H9 (cell line): ENCODE data around the gene DOK5. TPM values are rescaled to one million over a fixed set of nuclear protein-coding genes. Genes with fewer than 3 reads are reported as not detected.

Experiments used
- DNase-seq: peaks from one replicate; pipeline ENCODE4 v3.0.0-alpha.2; 2017
- H2AFZ ChIP-seq: one replicate; pipeline ENCODE4 v1.6.1; 2013; ENCODE audit warnings: mild to moderate bottlenecking, low read length, control low read depth, moderate library complexity
- H2AK5ac ChIP-seq: 2 replicates; pipeline ENCODE4 v1.6.1; 2013; ENCODE audit warnings: low read length, control low read depth, mixed read lengths; ENCODE audit not compliant: insufficient read length
- H2BK120ac ChIP-seq: one replicate; pipeline ENCODE4 v1.6.1; 2013; ENCODE audit warnings: low read depth, mild to moderate bottlenecking, low read length, control low read depth, inconsistent platforms; ENCODE audit not compliant: poor library complexity, severe bottlenecking
- H2BK12ac ChIP-seq: 2 replicates; pipeline ENCODE4 v1.6.1; 2013; ENCODE audit warnings: low read length, control low read depth, mixed read lengths, low read depth; ENCODE audit not compliant: insufficient read length
- H2BK15ac ChIP-seq: 2 replicates; pipeline ENCODE4 v1.6.1; 2013; ENCODE audit warnings: low read depth, low read length, control low read depth
- H2BK20ac ChIP-seq: one replicate; pipeline ENCODE4 v1.6.1; 2013; ENCODE audit warnings: low read depth, mild to moderate bottlenecking, low read length, control low read depth, inconsistent platforms; ENCODE audit not compliant: poor library complexity, severe bottlenecking
- H2BK5ac ChIP-seq: 2 replicates; pipeline ENCODE4 v1.6.1; 2013; ENCODE audit warnings: low read length, control low read depth, mixed read lengths; ENCODE audit not compliant: insufficient read length
- H3K14ac ChIP-seq: 2 replicates; pipeline ENCODE4 v1.6.1; 2013; ENCODE audit warnings: low read length, control low read depth; ENCODE audit not compliant: insufficient read depth
- H3K18ac ChIP-seq: 2 replicates; pipeline ENCODE4 v1.6.1; 2013; ENCODE audit warnings: low read depth, mild to moderate bottlenecking, mixed read lengths, low read length, control low read depth; ENCODE audit not compliant: insufficient read length
- H3K23ac ChIP-seq: 2 replicates; pipeline ENCODE4 v1.6.1; 2013; ENCODE audit warnings: low read length, control low read depth, mixed read lengths, low read depth; ENCODE audit not compliant: insufficient read length
- H3K23me2 ChIP-seq: 2 replicates; pipeline ENCODE4 v1.6.1; 2013; ENCODE audit warnings: low read depth, mild to moderate bottlenecking, mixed read lengths, low read length, control low read depth; ENCODE audit not compliant: insufficient read length, poor library complexity, severe bottlenecking
- H3K27ac ChIP-seq: 2 replicates; pipeline ENCODE4 v1.5.1; 2013; ENCODE audit warnings: low read length, control low read depth, mixed read lengths, low read depth; ENCODE audit not compliant: insufficient read length
- H3K27me3 ChIP-seq: 2 replicates; pipeline ENCODE4 v1.6.1; 2013; ENCODE audit warnings: low read length, control low read depth, inconsistent platforms; ENCODE audit not compliant: insufficient read depth
- H3K4ac ChIP-seq: 2 replicates; pipeline ENCODE4 v1.6.1; 2013; ENCODE audit warnings: low read depth, mild to moderate bottlenecking, control low read depth, inconsistent platforms, low read length, moderate library complexity
- H3K4me1 ChIP-seq: 2 replicates; pipeline ENCODE4 v1.6.1; 2013; ENCODE audit warnings: low read length, control low read depth, inconsistent platforms; ENCODE audit not compliant: insufficient read depth
- H3K4me2 ChIP-seq: 2 replicates; pipeline ENCODE4 v1.6.1; 2013; ENCODE audit warnings: low read length, control low read depth, mixed read lengths; ENCODE audit not compliant: insufficient read length, insufficient read depth
- H3K56ac ChIP-seq: 2 replicates; pipeline ENCODE4 v1.6.1; 2013; ENCODE audit warnings: low read depth, mild to moderate bottlenecking, mixed read lengths, low read length, control low read depth; ENCODE audit not compliant: insufficient read length
- H3K79me1 ChIP-seq: 2 replicates; pipeline ENCODE4 v1.6.1; 2013; ENCODE audit warnings: low read depth, mild to moderate bottlenecking, moderate library complexity, low read length, control low read depth, inconsistent platforms; ENCODE audit not compliant: insufficient read depth, poor library complexity, severe bottlenecking
- H3K79me2 ChIP-seq: 2 replicates; pipeline ENCODE4 v1.6.1; 2013; ENCODE audit warnings: low read length, control low read depth, inconsistent platforms; ENCODE audit not compliant: insufficient read depth
- H3K9ac ChIP-seq: 2 replicates; pipeline ENCODE4 v1.6.1; 2013; ENCODE audit warnings: low read length, control low read depth, mixed read lengths; ENCODE audit not compliant: insufficient read length; ENCODE audit errors: extremely low read depth
- H3K9me3 ChIP-seq: one replicate; pipeline ENCODE4 v1.6.1; 2013; ENCODE audit warnings: low read depth, low read length, inconsistent platforms; ENCODE audit not compliant: control insufficient read depth
- H3T11ph ChIP-seq: one replicate; pipeline ENCODE4 v1.6.1; 2013; ENCODE audit warnings: mild to moderate bottlenecking, low read length, control low read depth, inconsistent platforms
- H4K20me1 ChIP-seq: one replicate; pipeline ENCODE4 v1.6.1; 2013; ENCODE audit not compliant: control insufficient read depth, insufficient read length, insufficient read depth
- H4K5ac ChIP-seq: 2 replicates; pipeline ENCODE4 v1.6.1; 2013; ENCODE audit warnings: low read depth, mild to moderate bottlenecking, mixed read lengths, low read length, control low read depth; ENCODE audit not compliant: insufficient read length
- H4K8ac ChIP-seq: replicated peaks from 2 replicates; pipeline ENCODE4 v1.6.1; 2013; ENCODE audit warnings: low read length, control low read depth, mixed read lengths, low read depth; ENCODE audit not compliant: insufficient read length
- H4K91ac ChIP-seq: 2 replicates; pipeline ENCODE4 v1.6.1; 2013; ENCODE audit warnings: low read depth, mild to moderate bottlenecking, moderate library complexity, mixed read lengths, low read length, control low read depth; ENCODE audit not compliant: insufficient read length
- H3K27ac Mint-ChIP-seq, 3 experiments: 2 replicates in 2 of 3; 3 replicates in 1 of 3; pipeline ENCODE4 v1.8.0; 2020 to 2021; ENCODE audit warnings: mixed read lengths in 3 of 3, mild to moderate bottlenecking in 1 of 3, moderate library complexity in 1 of 3
- H3K27me3 Mint-ChIP-seq: 2 replicates; pipeline ENCODE4 v1.8.0; 2021; ENCODE audit warnings: low read depth, mild to moderate bottlenecking, moderate library complexity, mixed read lengths
- H3K36me3 Mint-ChIP-seq, 3 experiments: 2 replicates in 2 of 3; 3 replicates in 1 of 3; pipeline ENCODE4 v1.8.0; 2020 to 2021; ENCODE audit warnings: low read depth in 3 of 3, mixed read lengths in 3 of 3; ENCODE audit not compliant: insufficient read depth in 1 of 3
- H3K4me1 Mint-ChIP-seq, 2 experiments: 2 replicates each; pipeline ENCODE4 v1.8.0; 2020; ENCODE audit warnings: mixed read lengths in 2 of 2
- H3K4me3 Mint-ChIP-seq, 2 experiments: 2 replicates in 1 of 2; 3 replicates in 1 of 2; pipeline ENCODE4 v1.8.0; 2020 to 2021; ENCODE audit warnings: mild to moderate bottlenecking in 2 of 2, mixed read lengths in 2 of 2, moderate library complexity in 1 of 2
- H3K9me3 Mint-ChIP-seq, 2 experiments: 2 replicates in 1 of 2; 3 replicates in 1 of 2; pipeline ENCODE4 v1.8.0; 2020; ENCODE audit warnings: mild to moderate bottlenecking in 2 of 2, mixed read lengths in 2 of 2, moderate library complexity in 1 of 2
- WGBS: extraction: QIAGEN DNeasy Blood & Tissue Kit; methylation state at CpG from one replicate; pipeline ENCODE4 v1.1.7; 2013; ENCODE audit warnings: missing lambda C conversion rate, low lambda C conversion rate, mixed read lengths; ENCODE audit not compliant: insufficient read length; ENCODE audit errors: extremely low coverage; 5-methylcytosine and 5-hydroxymethylcytosine counted together
- total RNA-seq: library from RNA; stranded (reverse); gene quantifications from 2 replicates; pipeline ENCODE4 v1.2.1, GENCODE V29; 2021
- TF ChIP-seq, protein P1 (sequence below): fragments of 200-600 bp; sonication (generic); conservative IDR thresholded peaks from 3 replicates; pipeline ENCODE4 v1.8.0; 2021; ENCODE audit warnings: antibody characterized with exemption, mild to moderate bottlenecking

DOK5 gene
- total RNA-seq, 1 experiment from 2014 or later, result 4.5 TPM

DNA sequence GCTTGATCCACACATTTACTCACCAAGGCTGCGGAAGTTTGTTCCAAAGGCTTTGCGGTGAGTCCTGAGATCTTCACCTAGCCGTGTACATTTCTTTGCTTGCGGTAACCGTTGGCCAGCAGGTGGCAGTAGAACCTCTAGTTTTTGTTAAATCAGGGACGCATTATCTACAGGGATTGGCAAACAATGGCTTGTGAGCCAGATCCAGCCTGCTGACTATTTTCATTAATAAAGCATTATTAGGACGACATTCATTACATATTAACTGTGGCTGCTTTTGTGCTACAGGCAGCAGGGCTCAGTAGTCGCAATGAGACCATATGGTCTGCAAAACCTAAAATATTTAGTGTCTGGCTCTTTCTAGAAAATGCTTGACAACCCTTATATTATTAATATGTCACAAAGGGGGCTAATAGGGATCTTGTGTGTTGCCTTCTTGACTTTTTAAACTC, 174.1 kb downstream of the DOK5 start:
- Histone ChIP-seq H3K56ac (no peak overlapping the region), H3K4me1 (no peaks in the 10 kb centered on the region), H3K14ac (no peak overlapping the region), H4K8ac (no peak overlapping the region), H4K91ac (no peak overlapping the region), H3K4ac (no peak overlapping the region), H3K18ac (no peak overlapping the region), H2BK120ac (no peak overlapping the region), H4K20me1 (no peaks in the 10 kb centered on the region), H2BK12ac (no peak overlapping the region), H3K9ac (no peak overlapping the region), H3K79me1 (no peaks in the 10 kb centered on the region), H3K27ac (no peak overlapping the region), H3K9me3 (no peaks in the 10 kb centered on the region), H3K27me3 (no peaks in the 10 kb centered on the region), H3K23me2 (no peaks in the 10 kb centered on the region), H3K79me2 (no peaks in the 10 kb centered on the region), H2AFZ (no peak overlapping the region), H2AK5ac (no peak overlapping the region), H2BK15ac (no peak overlapping the region), H2BK5ac (no peak overlapping the region), H3T11ph (no peak overlapping the region), H3K23ac (no peak overlapping the region), H2BK20ac (no peak overlapping the region), H3K4me2 (no peak overlapping the region), H4K5ac (no peak overlapping the region)
- TF ChIP-seq, protein P1, sequence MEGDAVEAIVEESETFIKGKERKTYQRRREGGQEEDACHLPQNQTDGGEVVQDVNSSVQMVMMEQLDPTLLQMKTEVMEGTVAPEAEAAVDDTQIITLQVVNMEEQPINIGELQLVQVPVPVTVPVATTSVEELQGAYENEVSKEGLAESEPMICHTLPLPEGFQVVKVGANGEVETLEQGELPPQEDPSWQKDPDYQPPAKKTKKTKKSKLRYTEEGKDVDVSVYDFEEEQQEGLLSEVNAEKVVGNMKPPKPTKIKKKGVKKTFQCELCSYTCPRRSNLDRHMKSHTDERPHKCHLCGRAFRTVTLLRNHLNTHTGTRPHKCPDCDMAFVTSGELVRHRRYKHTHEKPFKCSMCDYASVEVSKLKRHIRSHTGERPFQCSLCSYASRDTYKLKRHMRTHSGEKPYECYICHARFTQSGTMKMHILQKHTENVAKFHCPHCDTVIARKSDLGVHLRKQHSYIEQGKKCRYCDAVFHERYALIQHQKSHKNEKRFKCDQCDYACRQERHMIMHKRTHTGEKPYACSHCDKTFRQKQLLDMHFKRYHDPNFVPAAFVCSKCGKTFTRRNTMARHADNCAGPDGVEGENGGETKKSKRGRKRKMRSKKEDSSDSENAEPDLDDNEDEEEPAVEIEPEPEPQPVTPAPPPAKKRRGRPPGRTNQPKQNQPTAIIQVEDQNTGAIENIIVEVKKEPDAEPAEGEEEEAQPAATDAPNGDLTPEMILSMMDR, result peak; percentile 88
- Mint-ChIP-seq H3K9me3 (no peaks in the 10 kb centered on the region), H3K4me3 (no peak overlapping the region), H3K36me3 (no peaks in the 10 kb centered on the region), H3K27ac (no peak overlapping the region), H3K27me3 (no peaks in the 10 kb centered on the region), H3K4me1 (peaks cover 5 to 6% of the 10 kb centered on the region in 2 experiments; a peak in 2 of 4 replicates)
- no CpG with 5 or more reads among the region's 8 CpGs for WGBS
- DNase-seq, result peak; percentile 82
